ENCODE results near the gene HPCAL1. TPM values are rescaled to one million over a fixed set of nuclear protein-coding genes. Genes with fewer than 3 reads are reported as not detected.
A peak's percentile ranks its signal among the peaks of the same experiment; 100 is the strongest.

Gene HPCAL1
- total RNA-seq, 1 donor from 2014 or later = 160 TPM

DNA sequence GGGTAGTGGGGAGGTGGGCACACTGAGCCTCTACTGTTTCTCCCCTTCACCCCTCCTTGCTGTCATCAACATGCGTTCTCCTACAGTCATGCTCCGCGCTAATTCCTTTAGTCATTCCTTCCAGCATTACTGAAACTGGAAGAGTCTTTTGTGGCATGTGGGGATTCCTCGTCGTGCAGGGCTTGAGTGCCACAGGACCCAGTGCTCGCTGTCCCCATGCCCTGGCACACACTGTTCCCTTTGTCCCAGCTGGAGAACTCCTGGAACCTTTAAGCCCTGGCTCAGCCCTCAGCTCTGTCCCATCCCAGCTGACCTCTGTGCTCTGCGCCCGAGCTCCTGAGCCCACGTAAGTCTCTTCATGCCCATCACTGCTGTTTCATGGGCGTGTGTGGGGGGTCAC is 103.3 kb downstream of the HPCAL1 start:
- no peak for DNase-seq
- H3K27ac ChIP-seq = peak overlapping the region; percentile 82
- peaks cover 11% of the 10 kb centered on the region for H3K36me3 ChIP-seq
- no peaks in the 10 kb centered on the region for H3K27me3 ChIP-seq
- no peak overlapping the region for H3K4me3 ChIP-seq
- TF ChIP-seq, protein P1, sequence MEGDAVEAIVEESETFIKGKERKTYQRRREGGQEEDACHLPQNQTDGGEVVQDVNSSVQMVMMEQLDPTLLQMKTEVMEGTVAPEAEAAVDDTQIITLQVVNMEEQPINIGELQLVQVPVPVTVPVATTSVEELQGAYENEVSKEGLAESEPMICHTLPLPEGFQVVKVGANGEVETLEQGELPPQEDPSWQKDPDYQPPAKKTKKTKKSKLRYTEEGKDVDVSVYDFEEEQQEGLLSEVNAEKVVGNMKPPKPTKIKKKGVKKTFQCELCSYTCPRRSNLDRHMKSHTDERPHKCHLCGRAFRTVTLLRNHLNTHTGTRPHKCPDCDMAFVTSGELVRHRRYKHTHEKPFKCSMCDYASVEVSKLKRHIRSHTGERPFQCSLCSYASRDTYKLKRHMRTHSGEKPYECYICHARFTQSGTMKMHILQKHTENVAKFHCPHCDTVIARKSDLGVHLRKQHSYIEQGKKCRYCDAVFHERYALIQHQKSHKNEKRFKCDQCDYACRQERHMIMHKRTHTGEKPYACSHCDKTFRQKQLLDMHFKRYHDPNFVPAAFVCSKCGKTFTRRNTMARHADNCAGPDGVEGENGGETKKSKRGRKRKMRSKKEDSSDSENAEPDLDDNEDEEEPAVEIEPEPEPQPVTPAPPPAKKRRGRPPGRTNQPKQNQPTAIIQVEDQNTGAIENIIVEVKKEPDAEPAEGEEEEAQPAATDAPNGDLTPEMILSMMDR (IDR thresholded peaks at IDR 0.05) = no peak
- H3K4me1 ChIP-seq = peaks cover 78% of the 10 kb centered on the region
- no peak for ATAC-seq
- intact Hi-C loops (cut with DNase I) = loop anchor here (5.0 kb wide), 1 partner anchor 134 kb away; no protein-coding TSS in a partner anchor
- H3K9me3 ChIP-seq = no peaks in the 10 kb centered on the region

DNA sequence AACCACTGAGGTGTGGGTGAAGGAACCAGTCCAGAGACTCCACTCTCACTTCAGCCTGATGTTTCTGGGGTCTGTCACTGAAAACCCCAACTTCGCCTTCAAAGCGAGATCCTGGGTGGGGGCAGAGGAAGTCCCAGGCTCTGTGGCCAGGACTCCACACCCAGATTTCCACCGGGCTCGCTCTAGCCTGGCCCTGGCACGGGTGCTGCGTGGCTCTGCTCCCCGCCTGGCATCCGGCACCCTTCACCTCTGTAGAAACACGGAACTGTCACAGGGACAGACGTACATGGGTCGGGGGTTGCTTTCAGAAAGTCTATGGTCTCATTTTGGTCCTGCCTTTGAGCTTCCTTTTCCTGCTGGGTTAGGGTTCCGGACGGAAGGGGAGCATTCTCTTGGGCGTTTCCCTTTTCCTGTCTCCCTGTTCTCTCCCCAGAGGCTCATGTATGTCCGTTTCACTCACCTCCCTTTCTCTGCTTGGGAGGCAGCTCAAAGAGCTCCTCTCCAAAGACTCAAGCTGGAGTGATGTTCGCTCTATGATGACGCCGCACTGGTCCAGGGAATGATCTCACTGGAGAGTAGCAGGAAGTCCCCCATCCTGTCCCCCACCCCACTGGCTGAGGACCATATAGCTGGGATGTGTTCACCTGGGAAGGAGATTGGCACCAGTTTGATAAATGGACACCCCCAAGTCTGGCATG is 103.9 kb downstream of the HPCAL1 start:
- Histone ChIP-seq H3K36me3 (peaks cover 14% of the 10 kb centered on the region), H3K4me1 (peaks cover 72% of the 10 kb centered on the region), H3K27ac (peak overlapping the region; percentile 82), H3K27me3 (no peaks in the 10 kb centered on the region), H3K9me3 (no peaks in the 10 kb centered on the region), H3K4me3 (no peak overlapping the region)
- DNase-seq = no peak
- ATAC-seq = no peak
- TF ChIP-seq, protein P1 (IDR thresholded peaks at IDR 0.05) = no peak
- intact Hi-C loops (cut with DNase I) = loop anchor here (5.0 kb wide), 1 partner anchor 134 kb away; no protein-coding TSS in a partner anchor

DNA sequence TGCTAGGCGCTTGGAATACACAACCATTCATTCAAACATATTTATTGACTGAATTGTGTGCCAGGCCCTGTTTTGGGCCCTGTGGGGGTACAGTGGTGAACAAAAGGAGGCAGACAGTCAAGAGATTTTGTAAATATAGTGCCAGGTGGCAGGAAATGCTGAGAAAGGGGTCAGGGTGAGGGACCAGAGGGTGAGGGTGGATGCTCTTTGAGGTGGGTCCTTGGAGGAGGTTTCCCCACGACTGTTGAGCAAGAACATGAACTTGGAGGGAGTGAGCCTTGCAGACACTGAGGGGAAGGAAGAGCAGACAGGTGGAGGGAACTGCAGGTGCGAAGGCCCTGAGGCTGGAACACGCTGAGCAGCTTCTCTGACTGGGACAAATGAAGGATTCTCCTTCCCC is 104.7 kb downstream of the HPCAL1 start:
- intact Hi-C loops (cut with DNase I) = loop anchor here (5.0 kb wide), 1 partner anchor 135 kb away; no protein-coding TSS in a partner anchor
- Histone ChIP-seq H3K4me1 (peaks cover 64% of the 10 kb centered on the region), H3K27ac (peak overlapping the region; percentile 82), H3K9me3 (no peaks in the 10 kb centered on the region), H3K4me3 (no peak overlapping the region), H3K27me3 (no peaks in the 10 kb centered on the region), H3K36me3 (peaks cover 18% of the 10 kb centered on the region)
- DNase-seq (no peak), ATAC-seq (no peak)
- TF ChIP-seq, protein P1 (IDR thresholded peaks at IDR 0.05) = no peak

DNA sequence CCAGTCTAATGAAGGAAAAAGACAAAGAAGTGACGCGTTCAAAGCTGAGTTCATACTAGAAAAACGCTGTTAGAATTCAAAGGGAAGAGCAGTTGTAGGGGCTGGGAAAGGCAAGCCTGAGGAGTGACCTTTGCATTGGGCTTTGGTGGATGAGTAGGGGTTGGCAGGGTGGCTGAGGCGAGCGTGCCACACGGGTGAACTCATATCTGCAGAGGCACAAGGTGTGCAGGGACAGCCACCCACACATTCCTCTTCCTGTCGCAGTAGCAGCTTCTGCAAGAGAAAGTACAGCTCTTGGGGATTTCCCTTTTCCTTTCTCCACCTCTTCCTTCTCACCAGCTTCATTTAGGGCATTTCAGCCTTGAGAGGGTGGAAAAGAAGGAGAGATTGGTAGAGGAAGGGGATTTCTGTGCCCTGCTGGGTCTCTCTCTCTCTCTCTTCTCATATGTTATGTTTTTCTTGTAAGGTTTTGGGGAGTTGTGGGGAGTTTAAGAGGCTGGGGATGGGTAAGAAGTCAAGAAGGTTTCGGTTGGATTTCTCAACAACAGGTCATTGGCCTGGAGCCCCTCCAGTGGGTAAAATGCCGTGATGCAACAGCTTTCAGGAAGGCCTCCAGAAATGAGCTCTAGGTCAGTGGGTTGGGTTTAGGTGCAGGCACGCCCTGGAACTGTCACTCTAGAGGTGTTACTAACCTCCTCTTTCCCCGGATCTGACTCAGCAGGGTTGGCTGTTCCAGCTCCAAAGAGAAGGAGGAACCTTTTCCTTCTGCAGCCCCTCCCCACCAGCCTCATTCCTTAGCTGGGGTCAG is 105.3 kb downstream of the HPCAL1 start:
- H3K27ac ChIP-seq = peak overlapping the region; percentile 82
- no peaks in the 10 kb centered on the region for H3K27me3 ChIP-seq
- DNase-seq = peak; percentile 85
- H3K9me3 ChIP-seq = no peaks in the 10 kb centered on the region
- ATAC-seq = peak; percentile 79
- intact Hi-C loops (cut with DNase I) = loop anchor here (5.0 kb wide), 1 partner anchor 136 kb away; no protein-coding TSS in a partner anchor
- no peak overlapping the region for H3K4me3 ChIP-seq
- H3K4me1 ChIP-seq = peaks cover 61% of the 10 kb centered on the region
- TF ChIP-seq, protein P1 (IDR thresholded peaks at IDR 0.05) = no peak
- H3K36me3 ChIP-seq = peaks cover 18% of the 10 kb centered on the region

DNA sequence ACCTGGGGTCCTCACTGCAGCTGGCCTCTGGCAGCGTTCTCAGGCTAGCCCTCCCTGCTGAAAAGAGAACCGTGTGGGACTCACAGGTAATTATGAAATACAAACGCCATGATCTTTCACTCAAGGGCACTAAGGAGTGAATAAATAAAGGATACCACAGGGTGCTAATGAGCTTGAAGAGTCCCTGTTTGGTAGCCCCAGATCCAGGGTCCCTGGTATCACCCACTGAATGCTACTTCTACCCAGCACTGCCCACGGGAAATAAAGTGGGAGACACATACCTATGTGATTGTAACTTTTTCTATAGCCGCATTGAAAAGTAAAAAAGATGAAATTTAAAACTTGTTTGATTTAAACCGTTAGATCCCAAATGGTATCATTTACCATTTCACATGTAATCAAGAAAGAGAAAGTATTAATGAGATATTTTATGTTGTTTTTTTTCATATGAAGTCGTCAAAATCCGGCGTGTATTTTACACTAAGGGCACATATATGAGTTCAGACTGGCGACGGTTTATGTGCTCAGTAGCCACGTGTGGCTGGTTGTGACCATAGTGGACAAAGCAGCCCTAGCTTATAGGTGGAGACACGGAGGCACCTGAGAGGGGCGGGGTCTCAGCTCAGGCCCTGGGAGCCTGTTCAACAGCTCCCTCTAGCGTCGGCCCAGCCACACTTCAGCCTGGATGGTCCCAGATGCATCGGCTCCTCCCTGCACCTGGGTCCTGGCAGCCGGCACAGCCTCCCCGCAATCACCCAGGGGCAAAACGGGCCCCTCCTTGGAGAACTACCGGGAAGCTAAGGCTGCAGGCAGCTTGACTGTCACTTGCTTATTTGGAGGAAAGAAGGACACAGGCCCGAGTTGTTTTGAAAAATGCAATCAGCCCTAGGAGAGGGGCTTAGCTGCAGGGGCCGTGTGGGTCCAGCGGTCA is 106.2 kb downstream of the HPCAL1 start:
- no peaks in the 10 kb centered on the region for H3K27me3 ChIP-seq
- peak; percentile 86 for ATAC-seq
- H3K36me3 ChIP-seq = peaks cover 18% of the 10 kb centered on the region
- intact Hi-C loops (cut with DNase I) = loop anchor here (5.0 kb wide), 1 partner anchor 137 kb away; no protein-coding TSS in a partner anchor
- peaks cover 57% of the 10 kb centered on the region for H3K4me1 ChIP-seq
- no peak overlapping the region for H3K4me3 ChIP-seq
- TF ChIP-seq, protein P1 (IDR thresholded peaks at IDR 0.05) = peak; percentile 96
- peak; percentile 92 for DNase-seq
- no peaks in the 10 kb centered on the region for H3K9me3 ChIP-seq
- peak overlapping the region; percentile 82 for H3K27ac ChIP-seq
